Activated naive CD8-positive, alpha-beta T cell treated with anti-CD3 and anti-CD28 coated beads, Interleukin-2, amount 50 U/mL, for 16 hours (primary cell): ENCODE results near the gene C1QTNF3.
"Not testable (repeated sequence)": the region's sequence is repeated elsewhere in the genome, so short reads cannot be mapped to it uniquely, and the experiment has no call there.

Experiments used
- DNase-seq: peaks from one replicate; pipeline ENCODE4 v3.0.0-alpha.2; 2020; ENCODE audit warnings: low read depth, low spot score

The C1QTNF3 gene

GRCh38 chr5:34022121-34022705, 20.8 kb downstream of the C1QTNF3 start:
- no peak for DNase-seq

DNA sequence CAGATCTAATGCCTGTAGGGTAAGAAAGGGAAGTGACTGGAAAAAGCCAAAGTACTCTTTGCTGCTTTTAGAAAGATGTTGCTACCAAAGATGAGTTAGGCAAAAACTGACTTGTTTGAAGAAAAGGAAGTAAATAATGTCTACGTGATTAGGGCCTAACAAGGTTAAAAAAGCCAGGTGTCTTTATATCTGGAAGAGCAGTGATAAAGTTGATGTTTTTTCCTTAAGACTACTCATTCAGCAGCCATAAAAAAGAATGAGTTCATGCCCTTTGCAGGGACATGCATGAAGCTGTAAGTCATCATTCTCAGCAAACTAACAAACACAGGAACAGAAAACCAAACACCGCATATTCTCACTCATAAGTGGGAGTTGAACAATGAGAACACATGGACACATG, 21.7 kb downstream of the C1QTNF3 start:
- no peak for DNase-seq

- no peak for DNase-seq
Observed at GRCh38 chr5:34020726-34021125, 22.3 kb downstream of the C1QTNF3 start.

GRCh38 chr5:34017254-34017653, 25.8 kb downstream of the C1QTNF3 start:
- DNase-seq = no peak

DNA sequence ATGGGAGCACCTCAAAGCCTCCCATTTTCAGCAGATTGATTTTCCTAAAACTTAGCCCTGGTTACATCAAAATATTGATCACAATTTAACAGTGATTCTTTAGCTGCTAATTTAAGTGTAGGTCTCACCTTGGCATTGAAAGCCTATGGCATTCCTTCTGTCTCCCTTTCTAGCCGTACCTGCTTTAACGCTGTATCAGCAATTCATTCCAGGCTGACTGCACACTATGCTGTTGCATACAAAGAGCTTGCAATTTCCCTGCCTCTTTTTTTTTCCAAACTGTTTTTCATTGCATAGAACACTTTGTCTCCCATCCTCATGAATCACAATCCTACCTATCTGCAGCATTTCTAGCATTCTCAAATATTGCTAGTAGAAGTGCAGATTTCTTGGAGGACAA, 26.3 kb downstream of the C1QTNF3 start:
- DNase-seq = no peak

DNA sequence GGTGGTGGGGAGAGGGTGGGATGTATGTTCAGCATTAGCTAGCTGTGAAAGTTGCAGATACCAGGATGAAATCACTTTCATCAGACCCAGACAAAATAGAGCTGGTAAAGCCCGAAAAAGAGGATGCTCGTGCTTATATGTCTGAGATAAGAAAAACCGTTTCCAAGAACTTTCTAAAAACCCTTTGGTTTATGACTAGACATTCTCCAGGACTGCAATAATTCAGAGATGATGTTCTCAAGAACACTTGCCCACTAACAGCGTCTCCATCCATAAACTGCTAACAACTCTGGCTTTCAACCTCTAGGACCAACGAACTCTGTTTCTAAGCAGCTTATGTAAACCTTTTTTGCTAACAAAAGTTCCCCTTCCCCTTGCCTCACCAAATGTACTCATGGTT, 26.8 kb downstream of the C1QTNF3 start:
- no peak for DNase-seq

GRCh38 chr5:34015120-34015822, 27.7 kb downstream of the C1QTNF3 start:
- no peak for DNase-seq

DNA sequence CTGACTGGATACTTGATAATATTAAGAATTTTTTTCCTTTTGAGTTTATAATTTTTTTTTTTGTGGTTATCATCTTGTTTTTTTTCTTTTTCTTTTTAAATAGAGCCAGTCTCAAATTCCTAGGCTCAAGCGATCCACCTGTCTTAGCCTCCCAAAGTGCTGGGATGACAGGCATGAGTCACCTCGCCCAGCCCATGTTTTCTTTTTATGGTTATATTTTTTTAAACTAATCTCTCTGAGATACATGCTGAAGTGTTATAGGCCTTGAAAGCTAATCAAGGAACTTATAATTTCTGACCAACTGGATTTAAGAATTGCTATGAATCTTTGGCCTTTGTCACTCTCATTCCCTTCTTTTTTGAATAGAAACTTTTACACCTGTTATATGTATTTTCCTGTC, 28.4 kb downstream of the C1QTNF3 start:
- no peak for DNase-seq

DNA sequence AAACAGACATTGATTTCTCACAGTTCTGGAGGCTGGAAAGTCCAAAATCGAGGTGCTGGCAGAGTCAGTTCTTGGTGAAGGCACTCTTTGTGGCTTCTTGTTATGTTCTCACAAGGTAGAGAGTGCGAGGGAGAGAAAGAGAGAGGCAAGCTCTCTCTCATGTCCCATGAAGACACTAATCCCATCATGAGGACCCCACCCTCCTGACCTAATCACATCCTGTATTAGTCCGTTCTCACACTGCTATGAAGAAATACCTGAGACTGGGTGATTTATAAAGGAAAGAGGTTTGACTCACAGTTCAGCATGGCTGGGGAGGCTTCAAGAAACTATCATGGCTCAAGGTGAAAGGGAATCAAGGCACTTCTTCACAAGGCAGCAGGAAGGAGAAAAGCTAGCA, 29.5 kb downstream of the C1QTNF3 start:
- no peak for DNase-seq

DNA sequence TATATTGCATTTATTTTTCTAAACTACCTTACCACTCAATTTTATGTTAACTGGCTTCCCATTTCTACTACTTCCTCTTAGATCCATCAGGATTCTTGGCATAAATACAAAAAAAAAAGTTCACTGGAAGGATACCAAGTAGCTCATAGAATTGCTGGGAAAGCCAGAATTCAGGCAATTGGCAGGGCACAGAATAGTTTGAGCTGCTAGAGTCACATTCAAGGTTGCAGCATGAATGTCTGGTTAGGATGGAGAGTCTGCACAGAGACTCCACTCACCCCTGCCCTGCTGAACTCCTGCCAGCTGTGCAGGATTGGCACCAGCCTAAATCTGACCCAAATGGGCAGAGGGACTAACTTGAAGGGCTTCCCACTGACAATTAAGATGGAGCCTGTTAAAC, 30.2 kb downstream of the C1QTNF3 start:
- DNase-seq = no peak

DNA sequence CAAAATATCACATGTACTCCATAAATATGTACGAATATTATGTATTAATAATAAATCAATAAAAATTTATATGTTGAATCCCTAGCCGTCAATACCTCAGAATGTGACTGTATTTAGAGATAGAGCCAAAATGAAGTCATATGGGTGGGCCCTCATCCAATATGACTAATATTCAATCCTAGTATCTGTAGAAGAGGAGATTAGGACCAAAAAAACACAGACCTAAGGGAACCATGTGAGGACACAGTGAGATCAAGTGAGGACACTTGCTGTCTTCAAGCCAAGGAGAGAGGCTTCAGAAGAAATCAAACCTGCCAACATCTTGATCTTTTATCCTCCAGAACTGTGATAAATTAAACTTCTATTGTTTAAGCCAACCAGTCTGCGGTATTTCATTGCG, 31.5 kb downstream of the C1QTNF3 start:
- DNase-seq = no peak

GRCh38 chr5:34010146-34010545, 32.9 kb downstream of the C1QTNF3 start:
- DNase-seq = not testable (repeated sequence)

DNA sequence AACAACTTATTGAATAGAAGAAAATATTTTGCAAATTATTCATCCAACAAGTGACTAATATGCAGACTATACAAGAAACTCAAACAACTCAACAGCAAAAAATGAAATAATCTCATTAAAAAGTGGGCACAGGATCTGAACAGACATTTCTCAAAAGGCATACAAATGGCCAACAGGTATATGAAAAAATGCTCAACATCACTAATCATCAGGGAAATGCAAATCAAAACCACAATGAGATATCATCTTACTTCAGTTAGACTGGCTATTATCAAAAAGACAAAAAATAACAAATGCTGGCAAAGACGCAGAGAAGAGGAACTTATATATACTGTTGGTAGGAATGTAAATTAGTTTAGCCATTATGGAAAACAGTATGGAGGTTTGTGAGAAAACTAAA, 33.4 kb downstream of the C1QTNF3 start:
- no peak for DNase-seq

GRCh38 chr5:34008802-34009201, 34.2 kb downstream of the C1QTNF3 start:
- DNase-seq = no peak

DNA sequence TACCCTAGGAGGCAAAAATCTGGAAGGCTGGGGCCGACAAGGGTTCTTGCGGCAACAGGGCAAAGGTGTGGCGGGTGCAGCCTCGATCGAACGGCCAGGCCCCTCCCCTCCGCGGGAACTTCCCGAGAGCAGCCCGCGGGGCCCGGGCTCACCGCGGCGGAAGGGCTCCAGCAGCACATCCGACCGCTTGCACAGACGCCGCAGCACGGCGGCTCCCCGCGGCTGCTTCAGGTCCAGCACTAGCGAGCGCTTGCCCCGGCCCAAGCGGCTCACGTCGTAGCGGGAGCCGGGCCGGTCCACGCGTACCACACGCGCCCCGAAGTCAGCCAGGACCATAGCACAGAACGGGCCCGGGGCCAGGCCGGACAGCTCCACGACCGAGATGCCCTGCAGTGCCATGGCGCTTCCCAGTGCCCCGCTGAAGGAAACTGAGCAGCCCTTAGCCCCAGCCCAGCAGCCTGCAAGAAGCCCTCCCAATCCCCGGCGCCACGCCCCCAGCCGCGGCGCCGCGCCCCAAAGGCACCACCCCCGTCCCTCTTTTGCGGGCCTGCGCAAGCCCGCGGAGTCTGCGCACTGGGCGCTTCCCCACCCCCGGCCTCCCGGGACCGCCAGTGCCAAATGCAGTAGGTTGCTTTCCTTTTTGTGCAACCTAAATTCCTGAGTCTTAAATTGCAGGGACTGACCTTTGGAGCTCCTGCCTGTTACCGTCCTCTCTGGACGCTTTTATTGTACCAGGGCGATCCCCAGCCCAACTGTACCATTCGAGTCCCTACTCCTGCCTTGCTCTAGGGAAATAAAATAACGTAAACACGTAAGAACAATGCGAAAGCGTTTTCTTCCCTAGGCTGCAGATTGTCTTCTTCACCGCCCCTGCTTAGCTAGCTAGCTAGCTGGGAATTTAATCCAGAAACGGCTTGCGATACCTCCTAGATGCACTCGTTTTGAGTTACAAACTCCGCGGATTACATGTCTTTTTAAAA, 35.1 kb downstream of the C1QTNF3 start, which contains the start of gene AMACR:
AMACR (minus strand) TSS at position 430 of the 980 bp plus-strand sequence; CDS start at position 399, 31 bp downstream.
- peak; percentile 64 for DNase-seq

GRCh38 chr5:34007201-34007620, 35.8 kb downstream of the C1QTNF3 start:
- DNase-seq = no peak

DNA sequence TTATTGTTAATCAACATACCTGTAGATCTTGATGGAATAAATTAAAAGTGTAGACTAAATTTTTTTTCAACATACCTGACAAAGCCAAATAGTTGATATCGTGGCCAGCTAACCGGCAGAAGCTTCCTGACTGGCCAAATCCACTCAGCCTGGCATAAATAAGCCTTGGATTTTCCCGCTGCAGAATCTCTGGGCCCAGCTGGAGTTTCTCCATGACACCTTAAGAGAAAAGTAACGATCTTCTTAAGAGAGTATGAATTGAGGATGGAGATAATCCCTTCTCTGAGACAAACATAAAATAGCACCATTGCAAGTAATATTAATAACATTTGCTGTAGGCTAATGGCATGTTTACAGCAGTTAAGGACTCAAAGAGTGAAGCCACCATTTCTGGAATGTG, 37.3 kb downstream of the C1QTNF3 start:
- no peak for DNase-seq

- no peak for DNase-seq
Observed at GRCh38 chr5:34005211-34005610, 37.8 kb downstream of the C1QTNF3 start.

DNA sequence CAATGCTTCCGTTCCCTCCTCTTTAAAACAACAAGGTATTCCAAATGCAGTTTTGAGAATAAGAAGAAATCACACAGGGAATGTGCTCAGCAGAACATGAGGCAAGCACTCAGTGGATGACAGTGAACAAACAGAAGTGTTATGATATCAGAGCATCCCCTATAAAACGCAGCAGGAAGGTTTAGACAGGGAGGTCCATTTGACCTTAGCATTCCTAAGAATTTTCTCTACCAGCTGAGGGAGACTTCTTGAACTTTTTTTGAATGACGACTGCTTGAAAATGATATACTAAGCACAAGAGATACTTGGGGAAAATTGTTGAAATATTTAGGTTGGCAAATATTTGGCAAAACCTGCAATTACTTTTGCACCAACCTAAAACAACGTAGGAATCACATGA, 39.1 kb downstream of the C1QTNF3 start:
- DNase-seq = no peak

GRCh38 chr5:34002629-34003328, 40.2 kb downstream of the C1QTNF3 start:
- DNase-seq = no peak

DNA sequence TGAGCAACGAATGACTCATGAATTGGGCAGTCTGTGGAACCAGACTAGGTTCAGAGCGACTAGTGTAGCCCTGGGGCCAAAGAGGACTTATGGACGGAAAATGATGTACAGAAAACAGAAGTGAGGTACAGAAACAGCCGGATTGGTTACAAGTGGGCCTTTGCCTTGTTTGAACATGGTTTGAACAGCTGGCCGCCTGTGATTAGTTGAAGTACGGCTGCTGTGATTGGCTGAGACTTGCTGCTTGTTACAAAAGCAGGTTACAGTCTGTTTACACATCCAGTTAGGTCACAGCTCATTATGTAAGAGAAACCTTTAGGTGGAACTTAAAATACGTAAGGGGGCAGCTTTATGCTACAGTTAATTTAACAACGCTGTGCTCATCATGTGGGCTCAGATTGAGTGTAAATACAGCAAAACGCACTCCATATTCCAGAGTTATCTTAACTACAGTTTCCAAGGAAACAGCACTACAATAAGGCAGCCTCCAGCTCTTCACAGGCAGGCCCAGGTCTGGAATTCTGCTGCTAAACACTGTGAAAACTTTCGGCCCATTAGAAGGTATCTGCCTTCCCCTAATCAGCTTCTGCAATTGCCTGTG, 41.7 kb downstream of the C1QTNF3 start:
- DNase-seq = no peak
